Naive thymus-derived CD4-positive, alpha-beta T cell (primary cell): ENCODE measurements around the gene GDPD3. TPM values are rescaled to one million over a fixed set of nuclear protein-coding genes. Genes with fewer than 3 reads are reported as not detected.

Source experiments
- ATAC-seq: fragments of 150-1000 bp; cut with Tn5 transposase; 2 replicates; pipeline ENCODE4 v1.10.0; 2021; ENCODE audit warnings: mild to moderate bottlenecking, moderate library complexity
- CTCF ChIA-PET: fragments of 350-600 bp; sonication (Branson Sonifier 250); formaldehyde crosslinking; loops from one replicate; lab custom pipeline; 2021; ENCODE audit warnings: antibody characterized with exemption; lab: Charles Lee
- POLR2A ChIA-PET: fragments of 350-600 bp; sonication (Branson Sonifier 250); formaldehyde crosslinking; loops from one replicate; lab custom pipeline; 2021; ENCODE audit warnings: antibody characterized with exemption, inconsistent platforms; lab: Charles Lee
- DNase-seq, 9 donors: peaks; one replicate each; pipeline versions ENCODE4 v3.0.0 to v3.0.0-alpha.2; 2020 to 2022; ENCODE audit warnings: mixed read lengths in 1 of 9
- H3K27ac ChIP-seq: one replicate; pipeline ENCODE4 v1.7.0; 2013; ENCODE audit warnings: mild to moderate bottlenecking, low read depth, low read length, moderate library complexity
- H3K27me3 ChIP-seq, 2 donors: one replicate each; pipeline ENCODE4 v1.7.0; 2013; ENCODE audit warnings: low read length in 2 of 2, mild to moderate bottlenecking in 2 of 2, moderate library complexity in 2 of 2; ENCODE audit not compliant: control insufficient read depth in 2 of 2, insufficient read depth in 2 of 2
- H3K36me3 ChIP-seq, 3 experiments: 1 replicate in 2 of 3; 2 replicates in 1 of 3; pipeline ENCODE4 v1.7.0; 2013; ENCODE audit warnings: low read length in 3 of 3, mild to moderate bottlenecking in 3 of 3, moderate library complexity in 1 of 3; ENCODE audit not compliant: insufficient read depth in 3 of 3, control insufficient read depth in 2 of 3
- H3K4me1 ChIP-seq, 2 donors: one replicate each; pipeline ENCODE4 v1.7.0; 2013; ENCODE audit warnings: low read length in 2 of 2, mild to moderate bottlenecking in 2 of 2, moderate library complexity in 1 of 2; ENCODE audit not compliant: control insufficient read depth in 2 of 2, insufficient read depth in 2 of 2
- H3K4me3 ChIP-seq: 2 replicates; pipeline ENCODE4 v1.7.0; 2013; ENCODE audit warnings: mild to moderate bottlenecking, low read length
- H3K9me3 ChIP-seq, 3 experiments: 1 replicate in 2 of 3; 2 replicates in 1 of 3; pipeline ENCODE4 v1.7.0; 2013; ENCODE audit warnings: low read length in 3 of 3; ENCODE audit not compliant: control insufficient read depth in 2 of 3
- H3K27ac Mint-ChIP-seq, 9 donors: one replicate each; pipeline ENCODE4 v1.8.0; 2020 to 2022; ENCODE audit warnings: mixed read lengths in 9 of 9, mild to moderate bottlenecking in 8 of 9, moderate library complexity in 5 of 9, inconsistent platforms in 2 of 9
- H3K27me3 Mint-ChIP-seq, 5 donors: one replicate each; pipeline ENCODE4 v1.8.0; 2021 to 2022; ENCODE audit warnings: mixed read lengths in 5 of 5, mild to moderate bottlenecking in 1 of 5
- H3K36me3 Mint-ChIP-seq, 5 donors: one replicate each; pipeline ENCODE4 v1.8.0; 2020 to 2022; ENCODE audit warnings: mixed read lengths in 5 of 5, mild to moderate bottlenecking in 3 of 5, inconsistent platforms in 1 of 5
- H3K4me1 Mint-ChIP-seq, 7 donors: one replicate each; pipeline ENCODE4 v1.8.0; 2020 to 2022; ENCODE audit warnings: mixed read lengths in 7 of 7, mild to moderate bottlenecking in 3 of 7, inconsistent platforms in 1 of 7
- H3K4me3 Mint-ChIP-seq, 10 donors: one replicate each; pipeline ENCODE4 v1.8.0; 2020 to 2022; ENCODE audit warnings: mild to moderate bottlenecking in 10 of 10, mixed read lengths in 10 of 10, moderate library complexity in 6 of 10, inconsistent platforms in 2 of 10
- H3K9me3 Mint-ChIP-seq, 11 donors: one replicate each; pipeline ENCODE4 v1.8.0; 2020 to 2022; ENCODE audit warnings: mixed read lengths in 11 of 11, mild to moderate bottlenecking in 4 of 11, inconsistent platforms in 1 of 11, moderate library complexity in 1 of 11
- intact Hi-C, 2 donors: fragments of 100-400 bp; cut with micrococcal nuclease; formaldehyde crosslinking; loops; one replicate each; pipeline ENCODE4 v1.15.1; 2023
- polyA plus RNA-seq, 2 donors: library from polyadenylated mRNA; unstranded; fragments of 300-500 nt; fragmentation: Illumina TruSeq; gene quantifications; one replicate each; pipeline ENCODE4 v1.2.3, GENCODE V29; 2021
- total RNA-seq, 6 experiments: library from RNA in 5 of 6; stranded (reverse) in 5 of 6; gene quantifications; 1 replicate in 5 of 6; 2 replicates in 1 of 6; pipeline ENCODE4 v1.2.3 and lab custom pipeline; 2021 to 2026

The GDPD3 gene
- total and polyA plus RNA-seq, 7 experiments from 2014 or later = 7.9 to 39.3 (median 12.3) TPM; not detected in 2

DNA sequence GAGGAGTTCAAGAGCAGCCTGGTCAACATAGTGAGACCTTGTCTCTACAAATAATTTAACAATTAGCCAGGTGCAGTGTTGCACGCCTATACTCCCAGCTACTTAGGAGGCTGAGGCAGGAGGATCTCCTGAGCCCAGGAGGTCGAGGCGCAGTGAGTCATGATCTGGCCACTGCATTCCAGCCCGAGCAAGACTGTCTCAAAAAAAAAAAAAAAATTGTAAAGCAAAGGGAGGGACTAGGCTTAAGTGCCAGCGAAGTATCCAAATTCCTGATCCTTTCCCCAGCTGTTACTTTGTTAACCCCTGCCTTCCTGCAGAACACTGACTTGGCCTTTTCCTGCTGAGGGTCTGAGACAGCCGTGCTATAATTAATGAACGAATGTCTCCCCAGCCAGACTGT, 2.7 kb downstream of the GDPD3 start:
- Histone ChIP-seq H3K9me3 (no peaks in the 10 kb centered on the region), H3K4me3 (no peak overlapping the region), H3K36me3 (peaks cover 0 to 49% (median 0%) of the 10 kb centered on the region in 3 experiments), H3K27me3 (no peaks in the 10 kb centered on the region), H3K4me1 (no peaks in the 10 kb centered on the region), H3K27ac (no peak overlapping the region)
- peak overlapping the region in 1 of 9 donors; percentile 51 for H3K27ac Mint-ChIP-seq
- H3K9me3 Mint-ChIP-seq = peaks cover 0 to 2% (median 0%) of the 10 kb centered on the region in 11 donors
- CTCF ChIA-PET = interaction anchor here (1.6 kb wide), 1 partner anchor 20 kb away, joined by 5 read pairs; the partner anchor contains the start of gene TBX6
- intact Hi-C loops = no loop called here
- no peak overlapping the region for H3K4me3 Mint-ChIP-seq
- DNase-seq (no peak), ATAC-seq (no peak)
- H3K4me1 Mint-ChIP-seq = peaks cover 6 to 14% (median 12%) of the 10 kb centered on the region in 7 donors
- H3K27me3 Mint-ChIP-seq = no peaks in the 10 kb centered on the region
- POLR2A ChIA-PET = interaction anchor here (3.8 to 12.0 kb wide), 2 partner anchors 19 to 74 kb away, joined by 18 to 116 read pairs; partner anchors contain the start of genes CORO1A and TBX6
- H3K36me3 Mint-ChIP-seq = peaks cover 0 to 31% (median 7%) of the 10 kb centered on the region in 5 donors

DNA sequence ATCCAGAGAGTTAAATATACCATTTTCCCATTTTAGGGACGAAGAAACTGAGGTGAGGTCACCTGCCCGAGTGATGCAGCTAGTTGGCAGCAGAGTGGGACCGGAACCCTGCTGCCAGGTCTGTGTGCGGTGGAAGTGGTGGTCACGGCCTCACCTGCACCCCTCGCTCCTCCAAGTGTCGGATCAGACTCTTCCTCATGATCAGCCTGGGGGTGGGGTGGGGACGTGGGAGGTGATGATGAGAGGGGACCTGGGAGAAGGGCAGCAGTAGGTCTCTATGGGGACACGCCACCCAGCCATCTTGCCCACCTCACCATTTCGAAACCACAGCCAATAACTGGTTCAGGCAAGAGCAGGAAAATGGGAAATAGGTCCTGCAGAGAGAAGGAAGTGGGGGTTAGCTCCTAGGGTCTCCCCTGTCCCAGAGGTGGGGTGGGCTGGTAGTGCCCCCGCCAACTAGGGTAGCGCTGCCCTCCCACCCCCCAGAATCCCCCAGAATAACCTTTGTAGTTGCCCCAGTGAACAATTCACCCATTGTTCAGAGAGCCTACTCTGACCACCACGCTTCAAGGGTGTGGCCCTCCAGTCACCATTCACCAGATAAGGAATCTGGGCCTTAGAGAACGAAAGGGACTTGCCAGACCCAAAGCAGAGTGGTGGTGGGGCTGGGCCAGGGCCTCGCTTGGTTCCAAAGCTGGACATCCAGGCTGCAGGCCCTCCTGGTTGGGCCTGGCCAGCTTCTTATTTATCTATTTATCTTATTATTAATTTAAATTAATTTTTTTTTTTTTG, 5.1 kb downstream of the GDPD3 start:
- CTCF ChIA-PET = no interaction called here
- Mint-ChIP-seq H3K4me1 (peaks cover 0 to 6% (median 3%) of the 10 kb centered on the region in 7 donors), H3K27ac (no peak overlapping the region), H3K4me3 (no peak overlapping the region), H3K27me3 (no peaks in the 10 kb centered on the region), H3K9me3 (peaks cover 0 to 5% (median 0%) of the 10 kb centered on the region in 11 donors), H3K36me3 (peaks cover 5 to 49% (median 16%) of the 10 kb centered on the region in 5 donors)
- Histone ChIP-seq H3K9me3 (no peaks in the 10 kb centered on the region), H3K27me3 (no peaks in the 10 kb centered on the region), H3K4me3 (no peak overlapping the region), H3K36me3 (peaks cover 0 to 48% (median 0%) of the 10 kb centered on the region in 3 experiments), H3K27ac (no peak overlapping the region), H3K4me1 (no peaks in the 10 kb centered on the region)
- ATAC-seq = no peak
- intact Hi-C loops = no loop called here
- POLR2A ChIA-PET = interaction anchor here (0.6 to 1.2 kb wide), 3 partner anchors 53 to 359 kb away, joined by 3 read pairs; no protein-coding TSS in a partner anchor
- no peak for DNase-seq

DNA sequence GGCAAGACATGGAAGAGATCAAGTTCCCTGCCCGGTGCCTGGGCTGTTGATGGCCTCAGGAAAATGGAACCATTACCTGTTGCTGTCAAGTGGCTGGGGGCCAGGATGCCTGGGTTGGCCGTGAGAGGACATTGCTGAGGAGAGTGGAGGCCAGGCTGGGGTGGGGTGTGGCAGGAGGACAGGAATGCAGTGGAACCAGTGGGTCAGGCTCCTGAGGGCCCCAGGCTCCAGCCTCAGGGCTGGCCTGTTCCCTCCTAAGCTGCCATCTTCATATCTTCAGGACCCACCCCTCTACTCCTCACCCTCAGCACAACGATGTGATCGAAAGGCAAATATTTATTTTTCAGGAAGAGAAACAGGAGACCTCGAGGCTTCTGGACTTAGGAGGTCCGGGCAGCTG, 8.8 kb downstream of the GDPD3 start:
- Mint-ChIP-seq H3K9me3 (peaks cover 0 to 21% (median 3%) of the 10 kb centered on the region in 11 donors), H3K4me3 (no peak overlapping the region), H3K27me3 (no peaks in the 10 kb centered on the region), H3K36me3 (peaks cover 5 to 40% (median 21%) of the 10 kb centered on the region in 5 donors), H3K27ac (peak overlapping the region in 1 of 9 donors; percentile 57), H3K4me1 (peaks cover 0 to 3% (median 0%) of the 10 kb centered on the region in 7 donors)
- no peaks in the 10 kb centered on the region for H3K27me3 ChIP-seq
- DNase-seq (no peak), ATAC-seq (no peak)
- no peak overlapping the region for H3K4me3 ChIP-seq
- intact Hi-C loops = no loop called here
- ChIA-PET CTCF (no interaction called here), POLR2A (interaction anchor here (0.9 kb wide), 1 partner anchor 81 kb away, joined by 3 read pairs; no protein-coding TSS in a partner anchor)
- no peaks in the 10 kb centered on the region for H3K9me3 ChIP-seq
- no peak overlapping the region for H3K27ac ChIP-seq
- peaks cover 0 to 28% (median 0%) of the 10 kb centered on the region in 3 experiments for H3K36me3 ChIP-seq
- no peaks in the 10 kb centered on the region for H3K4me1 ChIP-seq

DNA sequence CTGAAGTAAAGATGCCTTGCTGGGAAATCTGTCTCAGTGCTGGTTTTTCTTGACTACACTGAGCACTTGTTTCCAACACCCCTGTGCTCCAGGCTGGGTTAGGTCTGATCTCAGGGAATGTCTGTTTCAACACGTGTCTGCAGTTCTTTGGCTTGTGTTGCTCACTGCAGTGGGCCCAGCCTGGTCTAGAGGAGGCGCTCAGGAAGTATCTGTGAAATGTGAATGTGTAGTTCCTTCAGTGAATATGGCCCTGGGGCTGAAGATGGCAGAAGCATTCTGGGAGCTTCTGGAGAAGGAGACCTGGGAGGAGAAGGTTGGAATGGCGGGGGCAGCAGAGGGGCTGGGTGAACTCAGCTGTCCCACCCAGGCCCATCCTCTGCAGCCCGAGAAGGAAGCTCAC, 9.2 kb downstream of the GDPD3 start:
- POLR2A ChIA-PET = interaction anchor here (0.6 to 0.9 kb wide), 2 partner anchors 69 to 81 kb away, joined by 3 to 4 read pairs; no protein-coding TSS in a partner anchor
- peaks cover 0 to 22% (median 5%) of the 10 kb centered on the region in 11 donors for H3K9me3 Mint-ChIP-seq
- no peaks in the 10 kb centered on the region for H3K27me3 Mint-ChIP-seq
- no peaks in the 10 kb centered on the region for H3K27me3 ChIP-seq
- peaks cover 0 to 28% (median 0%) of the 10 kb centered on the region in 3 experiments for H3K36me3 ChIP-seq
- no peaks in the 10 kb centered on the region for H3K9me3 ChIP-seq
- no peak for ATAC-seq
- no peak overlapping the region for H3K4me3 ChIP-seq
- DNase-seq = no peak
- intact Hi-C loops = no loop called here
- H3K36me3 Mint-ChIP-seq = peaks cover 5 to 40% (median 21%) of the 10 kb centered on the region in 5 donors
- H3K4me1 Mint-ChIP-seq = peaks cover 0 to 3% (median 0%) of the 10 kb centered on the region in 7 donors
- peak overlapping the region in 3 of 9 donors; percentile 28 to 57 (median 28) for H3K27ac Mint-ChIP-seq
- H3K27ac ChIP-seq = no peak overlapping the region
- CTCF ChIA-PET = interaction anchor here (1.0 kb wide), 1 partner anchor 12 kb away, joined by 6 read pairs; the partner anchor contains the start of gene TBX6
- no peak overlapping the region for H3K4me3 Mint-ChIP-seq
- no peaks in the 10 kb centered on the region for H3K4me1 ChIP-seq

DNA sequence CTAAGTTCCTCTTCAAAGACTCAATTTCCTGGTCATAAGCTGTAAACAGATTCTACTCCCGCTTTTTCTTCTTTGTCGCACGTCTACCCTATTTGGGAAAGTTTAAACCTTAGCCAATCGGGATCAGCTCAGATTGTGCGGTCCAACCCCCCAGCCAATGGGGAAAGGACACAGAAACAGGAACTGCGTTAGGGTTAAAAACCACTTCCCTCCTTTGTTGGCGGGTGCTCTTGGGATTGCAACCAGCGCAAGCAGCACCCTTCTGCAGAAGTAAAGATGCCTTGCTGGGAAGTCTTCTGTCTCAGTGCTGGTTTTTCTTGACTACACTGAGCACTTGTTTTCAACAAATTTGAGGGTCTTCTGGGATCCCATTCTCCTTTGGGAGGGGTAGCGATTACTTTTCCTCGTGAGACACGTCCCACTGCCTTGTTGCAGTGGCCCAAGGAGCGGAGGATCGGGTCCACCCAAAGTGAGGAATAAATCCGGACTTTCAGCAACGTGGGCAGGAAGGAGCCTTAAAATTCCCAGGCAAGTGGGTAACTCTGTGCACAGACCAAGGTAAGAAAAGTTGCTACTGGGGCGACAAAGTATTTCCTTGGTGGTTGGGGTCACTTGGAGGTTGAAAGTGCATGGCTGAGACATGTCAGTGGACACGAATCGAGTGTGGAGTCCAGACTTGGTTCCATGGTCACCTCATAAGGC, 16.3 kb downstream of the GDPD3 start:
- H3K4me3 Mint-ChIP-seq = peak overlapping the region; percentile 70 to 96 (median 82)
- peak in 7 of 9 donors; percentile 39 to 53 (median 47) for DNase-seq
- peak overlapping the region; percentile 52 for H3K4me3 ChIP-seq
- H3K9me3 Mint-ChIP-seq = peaks cover 0 to 45% (median 25%) of the 10 kb centered on the region in 11 donors
- H3K27me3 Mint-ChIP-seq = no peaks in the 10 kb centered on the region
- no peak for ATAC-seq
- H3K4me1 Mint-ChIP-seq = peaks cover 23 to 42% (median 31%) of the 10 kb centered on the region in 7 donors
- peaks cover 8 to 46% (median 32%) of the 10 kb centered on the region in 5 donors for H3K36me3 Mint-ChIP-seq
- H3K27ac Mint-ChIP-seq = peak overlapping the region; percentile 77 to 96 (median 94)
- peaks cover 4 to 12% (median 7%) of the 10 kb centered on the region in 3 experiments for H3K36me3 ChIP-seq
- intact Hi-C loops = loop anchor here (1.0 to 10.0 kb wide), 10 partner anchors 22 to 598 kb away; partner anchors contain the start of genes MAPK3 (in 2 of the 2), ALDOA (in 1 of the 2), CORO1A (in 1 of the 2) and FBRS (in 1 of the 2)
- H3K27me3 ChIP-seq = no peaks in the 10 kb centered on the region
- ChIA-PET CTCF (interaction anchor here (0.6 kb wide), 1 partner anchor 83 kb away, joined by 3 read pairs; no protein-coding TSS in a partner anchor), POLR2A (interaction anchor here (0.9 to 10.4 kb wide), 6 partner anchors 9 to 321 kb away, joined by 3 to 216 read pairs (median 84); partner anchors contain the start of genes ALDOA, CORO1A and PPP4C)
- H3K9me3 ChIP-seq = peaks cover 4 to 27% (median 5%) of the 10 kb centered on the region in 3 experiments
- peaks cover 26 to 33% of the 10 kb centered on the region in 2 donors for H3K4me1 ChIP-seq
- peak overlapping the region; percentile 71 for H3K27ac ChIP-seq
